Measurements from ENCODE around the gene NFAM1.

NFAM1 gene

DNA sequence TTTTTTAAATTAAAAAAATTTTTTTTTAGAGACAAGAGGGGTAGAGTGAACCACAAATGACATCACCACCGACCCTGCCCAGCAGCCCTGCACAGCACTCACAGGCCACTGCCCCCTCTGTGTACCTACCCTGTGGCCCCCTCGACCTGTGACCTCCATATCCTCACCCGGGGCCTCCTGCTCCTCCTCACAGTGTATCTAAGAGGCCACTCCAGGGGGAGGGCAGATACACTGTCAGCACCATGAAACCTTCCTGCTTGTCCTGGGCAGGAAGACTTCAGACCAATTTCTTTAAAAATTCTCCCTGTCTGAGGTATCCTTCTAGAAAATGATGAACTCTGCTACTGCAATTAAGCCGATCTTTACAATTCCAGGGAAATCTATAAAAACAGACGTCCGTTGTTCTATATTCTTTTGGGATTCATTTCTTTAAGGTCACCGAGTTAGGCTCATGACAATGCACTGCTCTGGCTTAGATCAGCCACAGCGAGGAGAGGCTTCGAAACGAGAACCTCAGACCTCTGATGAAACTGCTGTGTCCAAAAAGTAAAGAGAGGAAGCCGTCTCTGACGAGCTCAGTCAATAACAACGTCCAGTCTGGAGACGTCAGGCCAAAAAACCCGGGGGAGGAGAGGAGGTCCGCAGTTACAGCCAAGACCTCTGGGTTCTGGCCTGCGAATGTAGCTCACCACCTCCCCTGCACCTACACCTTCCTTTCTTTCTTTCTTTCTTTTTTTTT is 17.5 kb downstream of the NFAM1 start:
- no peak for DNase-seq

DNA sequence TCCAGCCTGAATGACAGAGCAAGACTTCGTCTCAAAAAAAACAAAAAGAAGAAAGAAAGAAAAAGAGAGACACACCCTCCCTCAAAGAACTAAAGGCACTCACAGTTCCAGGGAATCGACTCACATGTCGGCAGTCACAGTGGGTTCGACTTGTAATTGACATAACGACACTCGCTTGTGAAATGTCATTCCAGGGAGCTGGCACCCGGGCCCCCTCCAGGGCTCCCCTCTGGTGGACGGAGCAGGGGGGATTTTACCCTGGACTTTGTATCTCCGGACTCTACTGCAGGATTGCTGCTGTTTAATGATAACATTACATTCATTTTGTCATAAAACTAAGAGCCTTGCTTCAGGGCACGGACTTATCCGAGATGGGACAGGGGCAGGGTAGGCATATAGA is 18.2 kb downstream of the NFAM1 start:
- DNase-seq: no peak

DNA sequence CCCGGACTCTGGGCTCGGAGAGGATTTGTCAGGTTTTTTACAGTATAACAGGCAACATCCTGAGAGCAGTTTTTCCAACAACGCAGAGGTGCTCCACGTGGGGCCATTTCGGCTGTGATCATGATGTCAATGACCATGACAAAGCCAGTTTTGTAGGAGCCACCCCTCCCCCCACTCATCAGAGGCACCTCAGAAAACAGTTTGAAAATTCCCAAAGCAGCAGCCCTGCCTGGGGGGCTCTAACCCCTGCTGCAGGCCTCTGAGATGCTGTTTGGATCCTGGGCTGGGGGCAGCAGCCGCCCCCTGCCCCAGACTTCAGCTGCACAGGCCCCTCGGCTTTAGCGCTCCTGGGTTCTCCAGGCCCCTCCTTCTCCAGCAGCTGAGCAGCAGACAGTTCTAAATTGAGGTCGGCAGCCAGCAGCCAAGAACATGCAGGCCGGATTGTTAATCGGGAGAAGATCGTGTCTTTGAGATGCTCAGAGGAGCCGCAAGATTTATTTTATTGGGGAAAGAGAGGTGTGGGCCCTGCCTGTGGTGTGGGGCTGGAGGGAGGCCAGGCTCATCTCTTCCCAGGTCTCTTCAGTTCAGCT is 19.4 kb downstream of the NFAM1 start:
- DNase-seq: no peak

DNA sequence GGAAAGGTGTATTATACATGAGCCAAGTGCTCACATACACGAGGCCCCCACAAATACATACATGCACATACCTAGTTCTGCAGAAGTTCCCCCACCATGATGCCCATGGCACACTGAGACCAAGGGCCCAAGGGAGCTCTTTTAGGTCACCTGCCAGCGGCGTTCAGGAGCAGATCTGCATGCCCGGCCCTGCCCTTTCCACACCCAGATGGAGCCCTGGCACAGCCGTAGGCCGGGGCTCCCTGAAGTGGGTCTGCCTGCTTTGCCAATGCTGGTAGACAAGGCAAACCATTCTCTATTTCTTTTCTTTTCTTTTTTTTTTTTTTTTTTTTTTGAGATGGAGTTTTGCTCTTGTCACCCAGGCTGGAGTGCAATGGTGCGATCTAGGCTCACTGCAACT is 21.5 kb downstream of the NFAM1 start:
- no peak for DNase-seq

DNA sequence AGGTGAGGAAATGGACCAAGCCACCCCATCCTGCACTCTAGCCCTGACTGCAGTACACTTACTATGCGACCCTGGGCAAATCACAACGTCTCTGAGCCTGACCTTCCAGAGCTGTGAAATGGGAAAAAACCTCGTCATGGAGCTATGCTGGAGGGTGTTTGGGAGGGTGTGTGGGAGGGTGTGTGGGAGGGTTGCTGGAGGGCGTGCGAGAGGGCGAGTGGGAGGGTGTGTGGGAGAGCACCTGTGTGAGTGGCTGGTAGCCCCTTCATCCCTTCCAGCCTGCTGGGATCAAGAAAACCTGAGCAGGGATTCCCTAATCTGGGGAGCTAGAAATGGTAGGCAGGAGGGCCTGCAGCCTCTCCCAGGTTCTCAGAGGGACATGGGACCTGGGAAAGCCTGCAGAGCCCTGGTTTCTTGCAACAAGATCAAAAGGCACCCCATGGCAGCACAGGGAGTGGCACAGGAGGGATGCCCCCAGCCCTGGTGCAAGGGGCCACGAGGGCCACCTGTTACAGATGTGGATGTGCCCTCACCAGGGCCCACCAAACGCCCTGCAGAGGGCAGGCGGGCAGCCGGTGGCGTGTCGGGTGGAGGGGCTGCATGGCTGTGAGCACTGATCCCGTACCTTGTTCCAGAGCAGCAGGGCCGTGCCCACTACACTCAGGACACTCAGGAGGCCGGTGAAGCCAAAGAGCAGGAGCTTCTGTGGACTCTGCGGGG is 23.2 kb downstream of the NFAM1 start:
- no peak for DNase-seq

DNA sequence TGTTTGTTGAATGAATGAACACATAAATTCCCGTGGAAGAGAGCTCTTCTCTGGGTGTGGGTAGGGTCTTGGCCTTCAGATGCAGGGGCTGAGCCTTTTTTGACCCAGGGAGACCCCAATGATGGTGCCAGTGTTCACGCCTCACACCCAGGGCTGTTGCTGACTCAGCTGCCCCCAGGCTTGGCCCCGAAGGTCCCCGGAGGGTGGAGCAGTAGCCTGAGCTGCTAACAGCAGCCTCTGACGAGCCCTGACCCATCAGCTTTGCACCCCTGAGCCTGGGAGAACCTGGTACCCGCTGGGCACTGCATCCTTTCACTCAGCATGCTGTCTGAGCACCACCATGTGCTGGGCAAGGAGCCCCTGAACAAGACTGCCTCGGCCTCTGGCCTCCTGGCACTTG is 23.9 kb downstream of the NFAM1 start:
- no peak for DNase-seq

DNA sequence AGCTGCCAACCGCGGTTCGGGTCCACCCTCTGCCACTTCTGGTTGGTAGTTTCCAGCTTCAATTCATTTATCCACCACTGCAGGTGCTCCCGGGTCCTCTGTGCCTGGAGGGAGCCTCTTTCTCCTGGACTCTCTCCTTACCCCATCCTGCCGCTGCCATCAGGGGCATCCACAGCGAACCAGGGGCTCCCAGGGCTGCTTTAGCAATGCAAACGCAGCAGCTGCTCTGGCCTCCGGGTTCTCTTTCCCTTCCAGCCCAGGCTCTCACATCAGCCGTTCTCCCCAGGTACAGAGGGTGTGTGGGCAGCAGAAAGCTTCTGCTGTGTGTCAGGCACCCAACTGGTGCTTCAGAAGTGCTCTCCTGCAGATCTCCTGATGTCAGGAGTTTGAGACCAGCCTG is 27.9 kb downstream of the NFAM1 start:
- no peak for DNase-seq

DNA sequence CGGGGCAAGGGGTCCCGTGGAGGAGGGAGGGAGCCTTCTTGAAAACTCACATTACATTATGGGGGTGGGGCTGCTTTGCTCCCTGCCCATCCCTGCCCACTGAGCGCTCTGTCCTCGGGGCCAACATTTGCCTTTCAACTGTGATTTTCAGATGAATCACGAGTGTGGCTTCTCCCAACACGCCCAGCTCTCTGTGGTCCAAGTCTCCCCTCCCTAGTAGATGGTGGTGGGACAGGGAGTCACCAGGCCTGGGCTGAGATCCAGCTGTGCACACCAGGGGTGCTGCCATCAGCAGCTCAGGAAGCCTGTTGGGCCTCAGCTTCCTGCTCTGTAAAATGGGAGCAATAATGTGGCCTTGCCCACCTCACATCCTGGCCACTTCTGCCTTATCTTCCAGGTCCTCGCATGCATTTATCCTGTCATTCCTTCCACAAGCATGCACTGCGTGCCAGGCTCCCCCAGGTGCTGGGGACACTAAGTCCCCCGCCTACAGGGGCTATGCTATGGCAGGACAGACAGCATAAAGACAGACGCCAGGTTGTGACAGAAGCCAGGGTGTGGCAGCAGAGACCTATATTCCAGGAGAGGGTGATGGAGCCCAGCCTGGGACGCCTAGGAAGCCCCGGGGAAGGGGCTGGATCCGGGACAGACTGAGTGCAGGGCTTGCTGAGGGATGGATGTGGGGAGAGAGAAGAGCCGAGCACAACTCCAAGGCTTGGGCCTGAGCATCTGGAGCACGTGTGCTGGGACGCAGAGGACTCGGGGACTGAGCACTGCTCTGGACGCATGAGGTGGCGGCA is 30.5 kb downstream of the NFAM1 start:
- DNase-seq: no peak

DNA sequence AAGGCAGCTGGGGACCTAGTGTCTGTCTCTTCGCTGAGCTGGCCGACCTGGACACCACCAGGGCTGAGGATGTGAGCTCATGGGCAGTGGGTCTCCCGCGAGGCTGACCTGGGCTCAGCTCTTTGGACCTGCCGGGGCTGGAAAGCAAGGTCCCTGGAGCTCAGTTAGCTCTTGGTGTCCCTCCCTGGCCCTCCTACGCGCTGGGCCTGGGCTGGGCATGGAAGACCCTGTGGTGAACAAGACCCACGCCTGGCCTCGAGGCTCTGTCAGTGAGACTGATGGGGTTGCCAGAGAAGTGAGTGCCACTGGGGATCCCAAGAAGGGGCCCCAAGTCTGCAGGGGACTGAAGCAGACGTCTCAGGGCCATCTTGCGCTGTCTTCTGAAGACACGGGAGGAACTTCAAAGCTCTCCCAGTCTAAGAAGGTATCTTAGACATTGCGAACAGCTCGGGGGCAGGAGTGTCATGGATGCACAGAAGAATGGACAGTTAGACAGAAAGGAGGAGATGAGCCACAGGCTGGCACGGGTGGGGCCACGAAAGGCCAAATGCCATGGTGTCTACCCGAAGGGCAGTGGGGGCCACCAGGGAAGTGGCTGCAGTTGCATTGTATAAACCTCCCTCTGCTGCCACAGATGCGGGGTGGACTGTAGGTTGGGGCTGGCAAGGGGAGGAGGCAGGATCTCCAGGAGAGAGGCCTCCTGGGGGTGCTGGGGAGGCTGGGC is 31.2 kb downstream of the NFAM1 start:
- DNase-seq: no peak

DNA sequence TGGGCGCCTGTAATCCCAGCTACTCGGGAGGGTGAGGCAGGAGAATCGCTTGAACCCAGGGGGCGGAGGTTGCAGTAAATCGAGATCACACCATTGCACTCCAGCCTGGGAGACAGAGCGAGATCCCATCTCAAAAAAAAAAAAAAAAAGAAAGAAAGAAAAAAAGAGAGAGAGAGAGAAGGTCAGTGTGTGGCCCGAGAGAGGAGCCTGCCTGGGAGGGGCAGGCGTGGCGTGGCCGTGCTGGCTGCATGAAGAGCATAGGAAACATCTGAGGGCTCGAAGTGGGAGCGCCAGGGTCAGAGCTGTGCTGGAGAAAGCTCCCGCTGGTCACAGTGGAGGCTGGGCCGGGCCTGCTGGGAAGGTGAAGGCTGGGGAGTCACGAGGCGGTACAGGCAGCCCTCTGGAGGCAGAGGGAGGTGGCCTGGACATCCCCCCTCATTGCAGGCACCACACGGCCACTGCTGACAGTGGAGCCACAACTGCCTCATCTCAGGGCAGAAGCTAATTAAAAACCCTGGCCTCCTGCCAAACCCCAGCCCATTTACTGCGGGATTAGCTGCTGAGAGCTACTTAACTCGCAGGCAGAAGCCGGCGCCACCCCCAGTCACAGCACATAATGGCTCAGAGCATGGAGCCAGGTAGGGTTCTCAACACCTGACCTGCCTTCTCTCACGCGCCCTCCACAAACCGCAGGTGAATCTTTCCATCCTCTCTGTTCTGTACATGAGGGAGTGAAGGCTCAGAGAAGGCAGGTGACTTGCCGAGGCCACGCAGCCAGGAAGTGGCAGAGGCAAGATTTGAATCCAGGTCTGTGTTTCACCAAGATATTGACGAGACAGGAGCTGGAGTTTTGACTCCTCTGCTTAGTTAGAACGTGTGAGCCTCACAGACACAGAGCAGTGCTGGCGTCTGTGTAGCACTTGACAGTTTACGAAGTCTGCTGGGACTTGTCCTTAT is 32.6 kb downstream of the NFAM1 start:
- DNase-seq: peak; percentile 72 to 84

DNA sequence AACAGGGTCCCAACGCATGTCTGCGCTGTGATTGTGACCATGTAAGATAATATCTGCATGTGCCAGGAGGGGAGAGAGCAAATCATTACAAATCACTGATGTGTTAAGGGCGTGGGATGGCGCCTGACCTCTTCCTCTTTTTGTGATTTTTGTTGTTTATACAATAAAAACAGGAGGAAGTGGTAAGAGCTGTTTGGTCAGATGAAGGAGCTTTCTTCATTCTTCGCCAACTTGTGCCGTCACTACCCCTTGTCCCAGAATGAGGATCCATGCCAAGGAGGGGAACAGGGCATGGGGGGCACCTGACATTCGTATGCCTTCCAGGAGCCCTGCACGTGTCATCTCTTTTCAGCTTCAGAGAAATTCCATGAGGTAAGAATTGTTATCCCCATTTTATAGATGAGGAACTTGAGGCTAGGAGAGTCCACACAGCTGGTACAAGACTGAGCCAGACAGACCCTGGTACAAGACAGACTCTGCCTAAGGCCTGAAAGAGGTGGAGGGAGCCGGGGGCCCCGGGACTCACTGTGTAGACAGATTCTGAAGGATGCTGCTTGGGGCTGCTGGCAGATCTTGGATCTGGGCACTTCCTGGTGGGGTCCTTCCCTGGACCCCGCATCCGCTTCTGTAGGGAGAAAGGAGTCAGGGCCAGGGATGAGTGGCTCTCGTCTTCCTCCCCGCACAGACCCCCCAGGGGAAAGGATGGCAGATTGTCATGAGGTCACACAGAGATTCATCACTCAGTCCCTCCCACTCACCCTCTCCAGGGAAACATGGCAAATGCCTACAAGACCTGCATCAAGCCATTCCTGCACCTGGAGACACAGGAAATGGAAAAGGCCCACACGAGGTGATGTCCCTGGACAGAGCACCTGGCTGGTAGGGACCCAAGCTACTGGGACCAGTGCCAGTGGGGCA is 34.6 kb downstream of the NFAM1 start:
- DNase-seq: no peak

DNA sequence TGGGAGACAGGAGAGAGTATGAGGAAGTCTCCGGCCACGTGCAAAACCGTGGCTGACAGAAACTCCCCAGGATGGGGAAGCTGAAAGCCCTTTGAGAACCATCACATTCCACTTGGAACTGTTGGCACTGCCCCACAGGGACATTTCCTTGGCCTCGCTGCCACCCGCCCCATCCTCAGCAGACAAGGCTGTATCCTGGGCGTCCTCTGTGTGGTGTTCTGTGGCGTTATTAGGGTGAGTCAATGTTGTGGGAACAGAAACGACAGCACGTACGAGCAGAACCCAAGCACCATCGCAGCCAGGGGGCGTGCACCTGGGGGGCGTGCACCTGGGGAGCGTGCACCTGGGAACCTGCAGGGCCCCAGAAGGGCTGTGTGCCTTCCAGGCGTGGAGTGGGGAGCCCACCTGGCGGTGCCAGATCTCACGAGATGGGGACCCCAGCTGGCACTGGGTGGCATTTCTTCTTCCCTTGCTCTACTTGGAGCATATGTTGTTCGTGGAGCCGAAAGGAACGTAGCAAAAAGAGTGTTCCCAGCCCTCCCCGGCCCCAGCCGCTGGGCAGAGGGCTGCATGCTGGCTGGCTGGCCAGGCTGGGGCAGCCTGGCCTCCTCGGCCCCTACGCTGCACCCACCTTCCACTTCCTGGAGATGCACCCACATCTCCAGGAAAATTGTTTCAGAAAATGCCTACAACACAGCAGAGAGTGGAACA is 35.4 kb downstream of the NFAM1 start:
- no peak for DNase-seq

DNA sequence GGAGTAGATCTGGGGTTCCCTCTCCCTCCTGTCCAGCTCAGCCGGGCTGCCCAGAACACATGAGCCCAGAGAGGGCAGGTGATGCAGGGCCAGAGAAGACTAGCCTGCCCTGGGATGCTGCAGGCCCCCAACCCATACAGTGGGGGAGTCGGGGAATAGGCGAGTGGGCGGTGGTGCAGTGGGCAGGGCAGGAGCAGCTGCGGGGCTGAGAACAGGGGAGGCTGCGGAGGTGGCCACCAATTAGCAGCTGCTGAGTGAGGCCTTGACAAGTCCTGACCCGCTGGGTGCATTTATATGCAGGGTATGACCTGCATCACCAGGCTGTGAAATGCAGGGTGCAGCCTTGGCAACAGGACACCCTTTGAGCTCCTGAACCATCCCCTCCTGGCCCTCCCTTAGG is 43.1 kb downstream of the NFAM1 start:
- peak; percentile 70 to 86 for DNase-seq

DNA sequence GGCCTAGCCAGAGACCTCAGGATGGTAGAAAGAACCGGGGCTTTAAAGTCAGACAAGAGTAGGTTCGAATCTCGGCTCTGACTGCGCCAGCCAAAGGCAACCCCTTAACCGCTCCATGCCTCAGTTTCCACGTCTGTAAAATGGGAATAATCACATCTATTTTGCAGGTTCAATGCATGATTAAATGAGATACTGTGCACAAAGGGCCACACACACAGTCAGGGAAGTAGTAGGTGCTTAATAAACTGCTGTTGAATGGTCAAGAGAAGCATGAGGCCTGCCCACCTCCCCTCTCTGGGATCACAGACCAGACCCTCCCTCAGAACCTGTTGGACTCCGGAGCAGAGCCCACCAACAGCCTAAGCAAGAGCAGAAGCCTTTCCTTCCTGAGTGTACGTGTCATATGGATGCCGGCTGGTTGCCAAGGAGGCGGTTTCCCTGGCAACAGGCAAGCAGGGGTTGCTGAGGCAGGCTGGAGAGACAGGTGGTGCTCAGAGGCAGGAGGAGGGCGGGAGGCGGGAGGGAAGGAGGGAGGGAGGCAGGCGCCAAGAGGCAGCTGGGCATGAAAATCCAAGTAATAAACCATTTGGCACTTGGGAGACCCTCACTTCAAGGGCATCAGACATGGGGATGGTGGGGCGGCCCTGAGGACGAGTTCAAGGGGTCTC is 43.9 kb downstream of the NFAM1 start:
- DNase-seq: peak; percentile 93 to 95

DNA sequence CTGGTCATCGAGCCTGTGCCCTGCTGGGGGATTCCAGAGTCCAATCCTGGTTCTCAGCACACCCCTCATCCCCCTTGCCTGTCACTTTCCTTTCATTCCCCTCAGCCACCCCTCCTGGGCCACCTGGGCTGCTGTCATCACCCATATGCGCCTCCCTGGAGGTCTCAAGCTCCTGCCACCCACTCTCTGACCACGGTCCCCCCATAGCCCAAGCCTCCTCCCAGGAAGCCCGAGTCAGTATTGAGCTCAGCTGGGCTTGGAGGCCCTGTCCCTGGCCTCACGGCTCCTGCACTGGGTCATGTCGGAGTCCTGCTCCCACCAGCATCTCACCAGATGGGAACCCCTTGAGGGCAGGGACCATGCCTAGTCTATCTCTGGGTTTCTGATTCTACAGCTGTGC is 44.6 kb downstream of the NFAM1 start:
- DNase-seq: no peak

DNA sequence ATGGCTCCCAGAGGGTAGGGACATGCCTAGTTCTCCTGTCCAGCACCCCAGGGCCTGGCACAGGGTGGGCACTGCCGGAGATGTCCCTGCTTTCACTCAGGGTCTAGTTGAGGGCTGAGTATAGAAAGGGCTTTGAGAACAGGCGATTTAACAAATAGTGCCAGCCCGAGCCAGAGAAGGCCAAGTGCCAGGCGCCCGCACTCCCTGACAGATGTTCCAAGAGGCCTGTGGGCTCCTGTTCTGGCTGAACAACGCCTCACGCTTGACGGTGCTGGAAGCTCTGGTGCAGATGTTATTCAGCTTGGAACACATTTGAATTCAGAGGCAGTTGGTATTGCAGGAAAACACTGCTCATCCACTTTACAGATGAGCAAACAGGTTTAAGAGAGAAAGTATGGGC is 46.5 kb downstream of the NFAM1 start:
- DNase-seq: peak; percentile 9 to 20

DNA sequence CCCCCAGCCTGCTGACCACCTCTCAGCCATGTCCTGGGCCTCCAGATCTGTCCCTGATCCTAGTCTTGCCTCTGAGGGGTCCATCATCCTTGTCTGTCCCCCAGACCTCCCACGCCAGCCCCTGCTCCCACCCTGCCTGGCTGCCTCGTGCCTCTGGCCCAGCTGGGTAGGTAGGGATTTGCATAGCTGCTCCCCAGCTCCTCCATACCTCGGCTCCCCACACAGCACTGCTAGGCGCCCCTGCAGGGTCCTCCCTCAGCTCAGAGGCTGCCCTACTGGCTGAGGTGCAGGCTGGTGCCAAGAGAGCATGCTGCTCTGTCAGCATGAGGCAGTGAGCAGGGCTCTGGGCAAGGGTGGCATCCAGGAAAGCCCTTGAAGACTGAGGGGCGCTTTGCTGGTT is 47.7 kb downstream of the NFAM1 start:
- DNase-seq: no peak

DNA sequence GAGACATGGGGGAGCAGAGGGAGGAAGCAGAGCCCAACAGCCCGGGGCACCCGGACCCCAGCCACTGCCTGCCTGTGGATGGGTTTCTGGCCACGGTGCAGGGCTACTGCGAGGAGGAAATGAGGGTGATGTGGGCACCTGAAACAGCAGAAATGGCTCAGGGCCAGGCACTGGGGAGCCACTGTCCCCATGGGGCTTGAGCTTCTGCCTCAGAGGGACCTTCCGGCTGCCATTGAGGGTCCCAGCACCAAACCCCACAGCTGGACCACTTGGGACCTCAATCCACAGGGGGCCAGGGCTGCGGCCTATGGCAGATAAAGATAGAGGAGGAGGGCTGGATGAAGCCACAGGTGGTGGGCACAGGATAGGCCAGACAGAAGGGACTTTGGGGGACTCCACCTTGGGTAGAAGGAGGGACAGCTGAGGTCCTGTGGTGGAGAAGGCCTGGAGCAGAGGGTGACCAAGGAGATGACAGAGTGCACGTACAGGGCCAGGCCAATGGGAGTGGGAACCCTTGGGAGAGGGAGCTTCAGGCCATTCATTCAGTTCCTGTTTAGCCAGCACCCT is 48.3 kb downstream of the NFAM1 start:
- DNase-seq: no peak

DNA sequence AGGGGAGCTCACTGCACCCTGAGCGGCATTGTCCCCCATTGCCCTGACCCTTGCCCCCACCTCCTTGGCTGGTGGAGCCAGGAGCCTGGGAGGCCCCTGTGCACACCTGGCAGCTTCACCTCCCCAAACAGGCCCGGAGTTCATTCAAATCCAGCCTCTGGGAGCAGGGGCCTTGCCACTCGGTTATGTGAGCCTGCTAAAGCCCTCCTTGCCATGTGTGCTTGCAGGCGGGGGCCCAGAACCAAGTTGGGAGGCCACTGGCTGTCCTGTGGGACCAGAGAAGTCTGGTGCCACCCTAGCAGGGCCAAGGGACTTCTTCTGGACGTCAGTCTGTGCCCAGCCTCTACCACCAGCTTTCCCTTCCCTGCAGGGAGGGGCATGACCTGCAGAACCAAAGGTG is 48.9 kb downstream of the NFAM1 start:
- no peak for DNase-seq

All from SHP77 (cell line).